ENCODE data around the gene MAML3. TPM values are rescaled to one million over a fixed set of nuclear protein-coding genes. Genes with fewer than 3 reads are reported as not detected.

The MAML3 gene
- total RNA-seq, 1 donor from 2014 or later: 8.1 TPM

GRCh38 chr4:139986689-139987501, 167.1 kb downstream of the MAML3 start:
- FAIRE-seq (no peak), DNase-seq (ENCODE audit: low read depth) (peak; percentile 74)
- H3K4me3 ChIP-seq (ENCODE audit: insufficient read depth, low read depth, low read length): no peak overlapping the region
- H3K27me3 Mint-ChIP-seq (ENCODE audit: low read depth, unreplicated experiment): no peaks in the 10 kb centered on the region
- H3K4me1 ChIP-seq (ENCODE audit: insufficient read depth, low read length): peaks cover 14% of the 10 kb centered on the region
- peak overlapping the region; percentile 30 for H3K4me2 ChIP-seq (ENCODE audit: low read length)
- no peaks in the 10 kb centered on the region for H3K79me2 ChIP-seq (ENCODE audit: insufficient read depth, low read length)
- no peaks in the 10 kb centered on the region for H3K36me3 ChIP-seq (ENCODE audit: insufficient read depth, low read length)
- H3K36me3 Mint-ChIP-seq (ENCODE audit: low read depth, unreplicated experiment): no peaks in the 10 kb centered on the region
- no peaks in the 10 kb centered on the region for H3K9me3 Mint-ChIP-seq (ENCODE audit: unreplicated experiment)
- no peak overlapping the region for H3K27ac ChIP-seq (ENCODE audit: low read depth, low read length)
- no peak overlapping the region for H2AFZ ChIP-seq (ENCODE audit: low read depth, low read length)
- H3K9ac ChIP-seq (ENCODE audit: low read length): peak overlapping the region; percentile 4
- no peaks in the 10 kb centered on the region for H4K20me1 ChIP-seq (ENCODE audit: insufficient read depth, low read length)
- no peaks in the 10 kb centered on the region for H3K27me3 ChIP-seq (ENCODE audit: insufficient read depth, low read length)
- H3K9me3 ChIP-seq (ENCODE audit: insufficient read depth, low read depth, low read length): no peaks in the 10 kb centered on the region
- no peak overlapping the region for H3K4me3 Mint-ChIP-seq (ENCODE audit: unreplicated experiment)
- peaks cover 31% of the 10 kb centered on the region for H3K4me1 Mint-ChIP-seq (ENCODE audit: low read depth, unreplicated experiment)
- no peak for TF ChIP-seq EZH2 (IDR thresholded peaks at IDR 0.05; ENCODE audit: insufficient read depth, low read length)
- TF ChIP-seq, protein P1, sequence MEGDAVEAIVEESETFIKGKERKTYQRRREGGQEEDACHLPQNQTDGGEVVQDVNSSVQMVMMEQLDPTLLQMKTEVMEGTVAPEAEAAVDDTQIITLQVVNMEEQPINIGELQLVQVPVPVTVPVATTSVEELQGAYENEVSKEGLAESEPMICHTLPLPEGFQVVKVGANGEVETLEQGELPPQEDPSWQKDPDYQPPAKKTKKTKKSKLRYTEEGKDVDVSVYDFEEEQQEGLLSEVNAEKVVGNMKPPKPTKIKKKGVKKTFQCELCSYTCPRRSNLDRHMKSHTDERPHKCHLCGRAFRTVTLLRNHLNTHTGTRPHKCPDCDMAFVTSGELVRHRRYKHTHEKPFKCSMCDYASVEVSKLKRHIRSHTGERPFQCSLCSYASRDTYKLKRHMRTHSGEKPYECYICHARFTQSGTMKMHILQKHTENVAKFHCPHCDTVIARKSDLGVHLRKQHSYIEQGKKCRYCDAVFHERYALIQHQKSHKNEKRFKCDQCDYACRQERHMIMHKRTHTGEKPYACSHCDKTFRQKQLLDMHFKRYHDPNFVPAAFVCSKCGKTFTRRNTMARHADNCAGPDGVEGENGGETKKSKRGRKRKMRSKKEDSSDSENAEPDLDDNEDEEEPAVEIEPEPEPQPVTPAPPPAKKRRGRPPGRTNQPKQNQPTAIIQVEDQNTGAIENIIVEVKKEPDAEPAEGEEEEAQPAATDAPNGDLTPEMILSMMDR (IDR thresholded peaks at IDR 0.05; ENCODE audit: insufficient read depth, low read depth, low read length): no peak
- H3K27ac Mint-ChIP-seq (ENCODE audit: unreplicated experiment): peak overlapping the region; percentile 79

GRCh38 chr4:139986106-139986505, 167.9 kb downstream of the MAML3 start:
- H3K4me3 ChIP-seq (ENCODE audit: insufficient read depth, low read depth, low read length): no peak overlapping the region
- H3K4me3 Mint-ChIP-seq (ENCODE audit: unreplicated experiment): no peak overlapping the region
- no peak for TF ChIP-seq EZH2 (IDR thresholded peaks at IDR 0.05; ENCODE audit: insufficient read depth, low read length)
- TF ChIP-seq, protein P1 (IDR thresholded peaks at IDR 0.05; ENCODE audit: insufficient read depth, low read depth, low read length): no peak
- no peaks in the 10 kb centered on the region for H3K27me3 ChIP-seq (ENCODE audit: insufficient read depth, low read length)
- no peak for FAIRE-seq
- H3K4me1 ChIP-seq (ENCODE audit: insufficient read depth, low read length): peaks cover 14% of the 10 kb centered on the region
- no peaks in the 10 kb centered on the region for H3K27me3 Mint-ChIP-seq (ENCODE audit: low read depth, unreplicated experiment)
- no peaks in the 10 kb centered on the region for H3K36me3 Mint-ChIP-seq (ENCODE audit: low read depth, unreplicated experiment)
- H3K9ac ChIP-seq (ENCODE audit: low read length): no peak overlapping the region
- no peaks in the 10 kb centered on the region for H3K9me3 Mint-ChIP-seq (ENCODE audit: unreplicated experiment)
- no peaks in the 10 kb centered on the region for H3K36me3 ChIP-seq (ENCODE audit: insufficient read depth, low read length)
- no peak overlapping the region for H3K27ac Mint-ChIP-seq (ENCODE audit: unreplicated experiment)
- no peaks in the 10 kb centered on the region for H3K79me2 ChIP-seq (ENCODE audit: insufficient read depth, low read length)
- H4K20me1 ChIP-seq (ENCODE audit: insufficient read depth, low read length): no peaks in the 10 kb centered on the region
- H3K27ac ChIP-seq (ENCODE audit: low read depth, low read length): no peak overlapping the region
- no peaks in the 10 kb centered on the region for H3K9me3 ChIP-seq (ENCODE audit: insufficient read depth, low read depth, low read length)
- no peak for DNase-seq (ENCODE audit: low read depth)
- H3K4me1 Mint-ChIP-seq (ENCODE audit: low read depth, unreplicated experiment): peaks cover 31% of the 10 kb centered on the region
- no peak overlapping the region for H2AFZ ChIP-seq (ENCODE audit: low read depth, low read length)
- no peak overlapping the region for H3K4me2 ChIP-seq (ENCODE audit: low read length)

- no peaks in the 10 kb centered on the region for H3K27me3 Mint-ChIP-seq (ENCODE audit: low read depth, unreplicated experiment)
- no peak overlapping the region for H3K4me3 ChIP-seq (ENCODE audit: insufficient read depth, low read depth, low read length)
- DNase-seq (ENCODE audit: low read depth) (no peak), FAIRE-seq (no peak)
- peaks cover 31% of the 10 kb centered on the region for H3K4me1 Mint-ChIP-seq (ENCODE audit: low read depth, unreplicated experiment)
- no peaks in the 10 kb centered on the region for H4K20me1 ChIP-seq (ENCODE audit: insufficient read depth, low read length)
- no peaks in the 10 kb centered on the region for H3K79me2 ChIP-seq (ENCODE audit: insufficient read depth, low read length)
- H3K36me3 Mint-ChIP-seq (ENCODE audit: low read depth, unreplicated experiment): no peaks in the 10 kb centered on the region
- TF ChIP-seq, protein P1 (IDR thresholded peaks at IDR 0.05; ENCODE audit: insufficient read depth, low read depth, low read length): no peak
- TF ChIP-seq EZH2 (IDR thresholded peaks at IDR 0.05; ENCODE audit: insufficient read depth, low read length): no peak
- H3K27ac ChIP-seq (ENCODE audit: low read depth, low read length): no peak overlapping the region
- no peak overlapping the region for H3K4me2 ChIP-seq (ENCODE audit: low read length)
- H3K9me3 ChIP-seq (ENCODE audit: insufficient read depth, low read depth, low read length): no peaks in the 10 kb centered on the region
- no peak overlapping the region for H2AFZ ChIP-seq (ENCODE audit: low read depth, low read length)
- no peaks in the 10 kb centered on the region for H3K9me3 Mint-ChIP-seq (ENCODE audit: unreplicated experiment)
- H3K9ac ChIP-seq (ENCODE audit: low read length): no peak overlapping the region
- peaks cover 14% of the 10 kb centered on the region for H3K4me1 ChIP-seq (ENCODE audit: insufficient read depth, low read length)
- H3K27ac Mint-ChIP-seq (ENCODE audit: unreplicated experiment): no peak overlapping the region
- no peaks in the 10 kb centered on the region for H3K27me3 ChIP-seq (ENCODE audit: insufficient read depth, low read length)
- no peak overlapping the region for H3K4me3 Mint-ChIP-seq (ENCODE audit: unreplicated experiment)
- no peaks in the 10 kb centered on the region for H3K36me3 ChIP-seq (ENCODE audit: insufficient read depth, low read length)
Measured at GRCh38 chr4:139985401-139985800, 168.6 kb downstream of the MAML3 start.

Measured in astrocyte (in vitro differentiated cells and primary cell).